Gastroesophageal sphincter (tissue), 3 donors: ENCODE results near the gene POLR2F.

Experiments
- CTCF ChIP-seq, 4 experiments: fragments of 200-600 bp in 2 of 4; fragments of 450-650 bp in 2 of 4; sonication (generic) in 1 of 4; IDR thresholded peaks; one replicate each; pipeline ENCODE4 v1.5.1; 2017 to 2019; ENCODE audit warnings: antibody characterized with exemption in 4 of 4, mild to moderate bottlenecking in 2 of 4, moderate library complexity in 2 of 4
- POLR2AphosphoS5 ChIP-seq: sonication (generic); formaldehyde crosslinking; IDR thresholded peaks from one replicate; pipeline ENCODE4 v1.6.1; 2017; ENCODE audit warnings: antibody characterized with exemption

GRCh38 chr22:37904572-37905533 lies 48.6 kb upstream of the POLR2F start:
- TF ChIP-seq CTCF (IDR thresholded peaks at IDR 0.05) (no peak), POLR2AphosphoS5 (peak; percentile 78)
